GM12878 (cell line): ENCODE results near the gene MAD1L1. TPM values are rescaled to one million over a fixed set of nuclear protein-coding genes. Genes with fewer than 3 reads are reported as not detected.

ENCODE experiments used
- ATAC-seq: fragments of 200-7000 bp; cut with Tn5 transposase; 3 replicates; pipeline ENCODE4 v1.9.1; 2020; ENCODE audit warnings: mild to moderate bottlenecking, moderate library complexity
- BruUV-seq: library from RNA; stranded (reverse); fragments of 400-500 nt; replicated peaks from 2 replicates; lab custom pipeline; 2021; lab: Mats Ljungman, UMichigan
- CTCF ChIA-PET: fragments of 300-600 bp; sonication (Branson Sonifier 250); formaldehyde crosslinking; extraction: SDS; loops from one replicate; lab custom pipeline; 2021; ENCODE audit warnings: inconsistent platforms; lab: Yijun Ruan, JAX
- POLR2A ChIA-PET: fragments of 350-600 bp; formaldehyde crosslinking; extraction: SDS; loops from one replicate; lab custom pipeline; 2021; ENCODE audit warnings: inconsistent platforms; lab: Charles Lee
- RAD21 ChIA-PET: fragments of 300-600 bp; sonication (Branson Sonifier 250); formaldehyde crosslinking; loops from one replicate; lab custom pipeline; 2023; ENCODE audit warnings: antibody characterized with exemption; ENCODE audit not compliant: unreplicated experiment; lab: Charles Lee
- SMC1A ChIA-PET: fragments of 300-600 bp; sonication (Branson Sonifier 250); formaldehyde crosslinking; loops from one replicate; lab custom pipeline; 2023; ENCODE audit not compliant: unreplicated experiment, uncharacterized antibody; lab: Charles Lee
- DNase-seq: peaks from one replicate; pipeline ENCODE4 v3.0.0-alpha.2; 2011; ENCODE audit warnings: low read depth, low spot score
- FAIRE-seq: peaks from 3 replicates; lab custom pipeline; 2011; peaks lifted over from hg19 to GRCh38; lab: Jason Lieb, UNC
- H2AFZ ChIP-seq: 2 replicates; pipeline ENCODE4 v1.6.0; 2011; ENCODE audit warnings: low read depth, low read length, control low read depth; ENCODE audit not compliant: control insufficient read depth
- H3K27ac ChIP-seq: 2 replicates; pipeline ENCODE4 v1.5.1; 2011; ENCODE audit warnings: control low read depth; ENCODE audit not compliant: control insufficient read depth, insufficient read depth
- H3K27me3 ChIP-seq, 2 experiments: replicated peaks in 1 of 2; 2 replicates each; pipeline versions ENCODE4 v1.6.0 to v1.6.1; 2011; ENCODE audit warnings: low read length in 1 of 2; ENCODE audit not compliant: control insufficient read depth in 2 of 2, insufficient read depth in 2 of 2
- H3K36me3 ChIP-seq, 2 experiments: 2 replicates each; pipeline ENCODE4 v1.5.1; 2011; ENCODE audit warnings: low read length in 1 of 2; ENCODE audit not compliant: control insufficient read depth in 2 of 2, insufficient read depth in 2 of 2
- H3K4me1 ChIP-seq: 2 replicates; pipeline ENCODE4 v1.6.1; 2011; ENCODE audit warnings: mild to moderate bottlenecking, low read length, moderate library complexity, mixed read lengths; ENCODE audit not compliant: control insufficient read depth, insufficient read depth
- H3K4me2 ChIP-seq: 2 replicates; pipeline ENCODE4 v1.6.0; 2011; ENCODE audit warnings: control low read depth; ENCODE audit not compliant: control insufficient read depth, insufficient read depth
- H3K4me3 ChIP-seq: fragments of 200-600 bp; sonication (generic); 2 replicates; pipeline ENCODE4 v1.5.1; 2016
- H3K79me2 ChIP-seq: 2 replicates; pipeline ENCODE4 v1.6.0; 2011; ENCODE audit warnings: low read length; ENCODE audit not compliant: control insufficient read depth, insufficient read depth
- H3K9ac ChIP-seq: 2 replicates; pipeline ENCODE4 v1.8.0; 2011; ENCODE audit warnings: low read length, control low read depth, mixed read lengths; ENCODE audit not compliant: control insufficient read depth, insufficient read depth
- H3K9me3 ChIP-seq: replicated peaks from 3 replicates; pipeline ENCODE4 v1.5.1; 2011; ENCODE audit warnings: mild to moderate bottlenecking, low read length; ENCODE audit not compliant: control insufficient read depth, insufficient read depth
- H4K20me1 ChIP-seq: 2 replicates; pipeline ENCODE4 v1.6.0; 2011; ENCODE audit not compliant: control insufficient read depth, insufficient read depth
- CHD4 ChIP-seq: fragments of 200-600 bp; sonication (generic); IDR thresholded peaks from 2 replicates; pipeline ENCODE4 v1.6.1; 2016; ENCODE audit warnings: mild to moderate bottlenecking
- CREB1 ChIP-seq: IDR thresholded peaks from 2 replicates; pipeline ENCODE4 v1.6.1; 2012; ENCODE audit warnings: low read depth, mild to moderate bottlenecking, inconsistent platforms
- IKZF2 ChIP-seq, 2 experiments: fragments of 450-650 bp; IDR thresholded peaks; 2 replicates each; pipeline ENCODE4 v1.6.1; 2017; ENCODE audit warnings: mild to moderate bottlenecking in 2 of 2, moderate library complexity in 2 of 2
- IRF4 ChIP-seq: IDR thresholded peaks from 2 replicates; pipeline ENCODE4 v1.6.1; 2011; ENCODE audit warnings: low read depth, low read length
- NR2F1 ChIP-seq: fragments of 450-650 bp; conservative IDR thresholded peaks from 2 replicates; pipeline ENCODE4 v1.6.1; 2017; ENCODE audit warnings: mild to moderate bottlenecking
- PML ChIP-seq: IDR thresholded peaks from 2 replicates; pipeline ENCODE4 v1.6.1; 2012; ENCODE audit warnings: low read length, inconsistent platforms
- POLR2AphosphoS5 ChIP-seq: IDR thresholded peaks from 2 replicates; pipeline ENCODE4 v1.6.1; 2011; ENCODE audit warnings: mild to moderate bottlenecking, low read length, inconsistent platforms
- POU2F2 ChIP-seq: IDR thresholded peaks from 3 replicates; pipeline ENCODE4 v1.6.1; 2011; ENCODE audit warnings: low read depth, mild to moderate bottlenecking, low read length, borderline replicate concordance
- RELA ChIP-seq: fragments of 450-650 bp; IDR thresholded peaks from 2 replicates; pipeline ENCODE4 v1.8.0; 2014; ENCODE audit warnings: borderline replicate concordance; ENCODE audit not compliant: partially characterized antibody
- SREBF2 ChIP-seq: IDR thresholded peaks from 2 replicates; pipeline ENCODE4 v1.6.1; 2012; ENCODE audit warnings: mild to moderate bottlenecking, low read length
- ZBTB33 ChIP-seq: fragments of 450-650 bp; IDR thresholded peaks from 2 replicates; pipeline ENCODE4 v1.6.1; 2017; ENCODE audit warnings: mild to moderate bottlenecking
- ZBTB40 ChIP-seq: fragments of 450-650 bp; IDR thresholded peaks from 2 replicates; pipeline ENCODE4 v1.6.1; 2016; ENCODE audit warnings: mild to moderate bottlenecking, moderate library complexity, borderline replicate concordance
- WGBS: methylation state at CpG from one replicate; pipeline ENCODE4 v1.1.6; 2016; ENCODE audit warnings: low lambda C conversion rate; ENCODE audit not compliant: insufficient replicate concordance, insufficient coverage; ENCODE audit errors: missing lambda C conversion rate; 5-methylcytosine and 5-hydroxymethylcytosine counted together
- in situ Hi-C: fragments of 300-500 bp; cut with MboI; formaldehyde crosslinking; loops from 9 replicates; pipeline ENCODE4 v1.14.3; 2018; ENCODE audit warnings: mixed read lengths
- intact Hi-C: fragments of 100-400 bp; cut with micrococcal nuclease; formaldehyde crosslinking; loops from one replicate; pipeline ENCODE4 v1.14.2; 2022; ENCODE audit not compliant: unreplicated experiment
- polyA plus RNA-seq, 11 experiments: library from polyadenylated mRNA; depleted of rRNA in 4 of 11; unstranded in 6 of 11; stranded (reverse) in 5 of 11; fragments of >200 nt; fragmentation: Nextera tagmentation in 4 of 11; fragmentation: Illumina TruSeq in 1 of 11; extraction: Ambion mirVana in 4 of 11; extraction: Trizol in 1 of 11; gene quantifications; 1 replicate in 1 of 11; 2 replicates in 10 of 11; pipeline versions ENCODE4 v1.2.1 to v1.2.3, GENCODE V29; 2011 to 2016; ENCODE audit warnings: inconsistent platforms in 2 of 11, missing spikeins in 2 of 11, low read depth in 1 of 11
- total RNA-seq, 4 experiments: library from RNA; depleted of rRNA in 3 of 4; stranded (reverse); fragments of >200 nt in 3 of 4; fragmentation: Illumina TruSeq in 1 of 4; extraction: Trizol in 1 of 4; gene quantifications; 2 replicates each; pipeline versions ENCODE4 v1.2.1 to v1.2.3, GENCODE V29; 2013 to 2021
- TF ChIP-seq, protein P1 (sequence below): IDR thresholded peaks from 2 replicates; pipeline ENCODE4 v1.6.1; 2012; ENCODE audit warnings: low read depth, low read length, improper control_type of control experiment
- TF ChIP-seq, protein P2 (sequence below): IDR thresholded peaks from 2 replicates; pipeline ENCODE4 v1.6.1; 2011; ENCODE audit warnings: low read depth, low read length, improper control_type of control experiment, borderline replicate concordance

Gene MAD1L1
- total and polyA plus RNA-seq, 10 of the 15 experiments (the other 5 are each of a cell fraction or from before 2014, with no cell fraction given), result 2.2 to 76.8 (median 38.3) TPM

DNA sequence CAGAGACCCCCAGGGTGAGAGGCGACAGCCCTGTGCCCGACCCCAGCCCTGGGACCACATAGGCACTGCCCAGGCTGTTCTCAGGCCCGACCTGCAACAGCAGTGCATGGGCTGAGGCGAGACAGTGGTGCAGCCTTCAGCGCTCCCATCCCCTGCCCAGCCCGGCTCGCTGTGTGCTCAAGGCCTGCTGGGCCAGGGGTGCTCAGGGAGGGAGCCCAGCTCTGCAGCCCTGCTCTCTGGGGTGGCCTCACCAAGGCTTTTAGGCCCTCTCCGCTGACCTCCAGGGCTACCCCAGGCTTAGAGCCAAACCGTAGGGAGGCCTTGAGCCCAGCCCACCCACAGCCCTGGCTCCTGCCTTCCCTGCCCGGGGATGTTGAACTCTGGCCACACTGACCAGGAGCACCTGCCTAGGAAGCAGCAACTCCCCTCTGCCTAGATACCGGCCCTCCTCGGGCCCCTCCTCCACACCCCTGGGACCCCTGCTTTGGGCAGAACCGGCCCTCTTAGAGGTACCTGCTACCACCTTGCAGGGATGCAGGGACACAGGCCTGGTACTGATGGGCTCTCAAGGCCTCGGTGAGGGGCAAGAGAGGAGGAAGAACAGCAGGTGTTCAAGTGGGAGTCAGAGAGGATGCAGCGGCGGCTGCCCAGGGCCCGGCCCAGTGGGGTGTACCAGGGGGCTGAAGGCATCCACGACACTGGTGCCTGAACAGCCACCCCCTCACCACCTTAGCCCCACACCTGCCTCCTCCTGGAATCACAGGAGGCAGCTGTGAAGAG is 331.1 kb downstream of the MAD1L1 start:
- ATAC-seq (no peak), FAIRE-seq (no peak), DNase-seq (no peak)
- WGBS, result 93% methylated on average over 18 of the region's 18 CpGs
- POLR2A ChIA-PET, result no interaction called here
- no peak overlapping the region for H3K9ac ChIP-seq
- CTCF ChIA-PET, result no interaction called here
- peaks cover 0 to 3% of the 10 kb centered on the region in 2 experiments; a peak in 2 of 4 replicates for H3K36me3 ChIP-seq
- no peaks in the 10 kb centered on the region for H3K79me2 ChIP-seq
- intact Hi-C loops (no loop called here), in situ Hi-C loops (no loop called here)
- H3K4me2 ChIP-seq, result no peak overlapping the region
- no peak overlapping the region for H2AFZ ChIP-seq
- H3K4me3 ChIP-seq, result no peak overlapping the region
- TF ChIP-seq POU2F2 (no peak), NR2F1 (no peak), CREB1 (no peak), IRF4 (no peak), ZBTB33 (no peak), ZBTB40 (no peak), POLR2AphosphoS5 (no peak), IKZF2 (IDR thresholded peaks at IDR 0.05) (no peak), SREBF2 (no peak), PML (no peak), RELA (no peak), CHD4 (no peak)
- TF ChIP-seq, protein P1, sequence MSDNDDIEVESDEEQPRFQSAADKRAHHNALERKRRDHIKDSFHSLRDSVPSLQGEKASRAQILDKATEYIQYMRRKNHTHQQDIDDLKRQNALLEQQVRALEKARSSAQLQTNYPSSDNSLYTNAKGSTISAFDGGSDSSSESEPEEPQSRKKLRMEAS, result no peak
- TF ChIP-seq, protein P2, sequence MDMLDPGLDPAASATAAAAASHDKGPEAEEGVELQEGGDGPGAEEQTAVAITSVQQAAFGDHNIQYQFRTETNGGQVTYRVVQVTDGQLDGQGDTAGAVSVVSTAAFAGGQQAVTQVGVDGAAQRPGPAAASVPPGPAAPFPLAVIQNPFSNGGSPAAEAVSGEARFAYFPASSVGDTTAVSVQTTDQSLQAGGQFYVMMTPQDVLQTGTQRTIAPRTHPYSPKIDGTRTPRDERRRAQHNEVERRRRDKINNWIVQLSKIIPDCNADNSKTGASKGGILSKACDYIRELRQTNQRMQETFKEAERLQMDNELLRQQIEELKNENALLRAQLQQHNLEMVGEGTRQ, result no peak
- no peaks in the 10 kb centered on the region for H3K27me3 ChIP-seq
- no peak overlapping the region for H3K27ac ChIP-seq
- BruUV-seq, result no TSS peak
- H3K4me1 ChIP-seq, result no peaks in the 10 kb centered on the region
- no peaks in the 10 kb centered on the region for H4K20me1 ChIP-seq
- RAD21 ChIA-PET, result no interaction called here
- H3K9me3 ChIP-seq, result no peaks in the 10 kb centered on the region
- SMC1A ChIA-PET, result no interaction called here
